GM19023 (cell line): Measurements from ENCODE around the gene CFAP70.

Experiments used
- ATAC-seq: cut with Tn5 transposase; IDR thresholded peaks from one replicate; pipeline ENCODE4 v1.9.1; 2021; ENCODE audit warnings: mild to moderate bottlenecking, moderate library complexity; ENCODE audit not compliant: unreplicated experiment

CFAP70 gene

DNA sequence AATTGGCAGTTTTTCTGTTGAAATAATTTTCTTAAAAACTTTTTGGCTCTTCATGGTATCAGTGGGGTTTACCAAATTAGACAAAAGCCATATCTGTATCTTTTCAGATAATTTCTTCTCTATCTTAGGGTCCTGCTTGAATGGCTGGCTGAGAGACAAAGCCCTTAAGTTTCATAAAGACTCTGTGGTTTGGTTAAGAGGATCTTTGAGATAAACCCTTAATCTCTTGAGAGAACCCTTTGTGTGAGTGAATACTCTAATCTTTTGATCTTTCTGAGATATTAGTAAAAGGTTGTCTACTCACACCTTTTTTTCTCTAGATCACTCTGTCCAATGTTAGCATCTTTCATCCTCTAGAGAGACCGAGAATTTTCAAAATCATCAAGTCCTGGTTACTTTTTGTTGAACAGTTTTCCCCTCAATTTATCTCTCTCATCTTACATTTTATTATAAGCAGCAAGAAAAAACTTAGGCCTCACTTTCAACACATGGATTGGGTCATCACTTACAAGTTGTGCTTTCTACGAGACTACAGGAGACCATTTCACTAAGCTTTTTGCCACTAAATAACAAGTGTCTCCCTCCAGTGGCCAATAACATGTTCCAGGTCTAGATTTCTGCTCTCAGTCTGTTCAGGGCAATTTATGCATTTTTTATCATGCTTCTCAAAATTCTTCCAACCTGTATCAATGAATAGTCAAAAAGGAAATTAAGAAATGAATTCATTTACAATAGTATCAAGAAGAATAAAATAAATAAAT is 140.1 kb downstream of the CFAP70 start:
- no peak for ATAC-seq

DNA sequence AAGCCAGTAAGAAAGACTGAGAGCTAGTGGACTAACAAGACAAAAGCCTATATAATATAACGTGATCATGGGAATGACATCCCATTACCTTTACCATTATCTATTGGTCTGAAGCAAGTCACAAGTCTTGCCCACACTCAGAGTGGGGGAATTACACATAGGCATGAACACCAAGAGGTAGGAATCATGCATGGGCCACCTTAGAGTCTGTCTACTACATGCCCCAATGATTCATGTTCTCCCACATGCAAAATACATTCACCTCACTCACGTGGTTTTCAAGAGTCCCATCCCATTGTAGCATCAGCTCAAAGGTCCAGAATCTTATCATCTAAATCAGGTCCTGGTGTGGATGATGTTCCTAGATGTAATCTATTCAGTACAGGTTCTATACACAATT is 141.0 kb downstream of the CFAP70 start:
- no peak for ATAC-seq

GRCh38 chr10:73215749-73216148 is 142.9 kb downstream of the CFAP70 start:
- no peak for ATAC-seq

DNA sequence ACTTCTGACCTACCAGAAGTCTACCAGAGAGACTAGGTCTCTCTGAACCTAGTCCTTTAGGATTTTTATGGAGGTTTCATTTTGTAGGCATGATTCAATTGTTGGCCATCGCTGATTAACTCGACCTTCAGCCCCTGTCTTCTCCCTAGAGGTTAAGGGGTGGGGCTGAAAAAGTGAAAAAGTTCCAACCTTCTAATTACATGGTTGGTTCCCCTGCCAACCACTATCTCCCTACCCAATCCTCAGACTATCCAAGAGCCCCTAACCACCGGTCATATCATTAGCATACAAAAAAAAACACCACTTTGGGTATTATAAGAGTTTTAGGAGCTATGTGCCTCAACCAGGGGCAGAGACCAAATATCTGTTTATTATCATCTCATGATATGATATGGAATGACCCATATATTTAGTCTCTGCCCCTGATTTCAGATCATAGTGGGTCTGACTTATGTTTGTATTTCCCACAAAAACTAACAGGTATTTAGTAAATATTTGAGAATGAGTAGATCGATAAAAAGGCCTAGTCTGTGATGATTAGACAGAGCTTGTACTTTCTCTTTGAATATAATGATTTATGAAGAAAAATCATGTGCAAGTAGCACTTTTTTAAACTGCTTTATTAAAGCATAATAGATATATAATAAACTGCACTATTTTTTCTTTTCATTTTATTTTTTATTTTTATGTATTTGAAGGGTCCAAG is 147.4 kb downstream of the CFAP70 start:
- no peak for ATAC-seq

GRCh38 chr10:73210395-73211105 is 148.1 kb downstream of the CFAP70 start:
- no peak for ATAC-seq

DNA sequence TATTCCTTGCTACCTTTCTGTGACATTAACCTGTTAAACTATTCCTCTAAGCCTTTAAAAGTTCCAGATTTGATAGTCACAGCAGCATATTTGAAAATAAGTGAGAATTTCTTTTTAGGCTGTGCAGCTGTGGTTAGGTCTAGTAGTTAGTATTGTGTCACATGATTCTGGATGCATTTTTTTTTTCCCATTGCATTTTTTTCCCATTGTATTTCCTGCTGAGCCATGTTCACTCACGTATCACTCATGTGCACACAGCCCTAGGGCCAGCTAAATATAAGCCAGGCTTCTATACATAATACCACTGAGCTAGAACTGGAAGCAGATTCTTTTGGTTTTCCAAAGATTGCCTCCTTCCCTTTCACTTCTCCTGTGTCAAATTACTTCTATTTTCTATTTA is 149.0 kb downstream of the CFAP70 start:
- ATAC-seq, result no peak

DNA sequence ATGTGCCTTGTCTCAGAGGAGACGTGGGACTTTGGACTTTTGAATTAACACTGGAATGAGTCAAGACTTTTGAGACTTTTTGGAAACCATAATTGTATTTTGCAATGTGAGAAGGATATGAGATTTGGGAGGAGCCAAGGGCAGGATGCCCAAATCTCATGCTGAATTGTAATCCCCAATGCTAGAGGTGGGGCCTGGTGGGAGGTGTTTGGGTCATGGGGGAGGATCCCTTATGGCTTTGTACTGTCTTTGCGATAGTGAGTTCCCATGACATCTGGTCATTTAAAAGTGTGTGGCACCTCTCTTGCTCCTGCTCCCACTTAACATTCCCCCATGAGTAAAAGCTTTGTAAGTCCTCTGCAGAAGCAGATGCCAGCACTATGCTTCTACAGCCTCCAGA is 150.8 kb downstream of the CFAP70 start:
- ATAC-seq, result no peak

DNA sequence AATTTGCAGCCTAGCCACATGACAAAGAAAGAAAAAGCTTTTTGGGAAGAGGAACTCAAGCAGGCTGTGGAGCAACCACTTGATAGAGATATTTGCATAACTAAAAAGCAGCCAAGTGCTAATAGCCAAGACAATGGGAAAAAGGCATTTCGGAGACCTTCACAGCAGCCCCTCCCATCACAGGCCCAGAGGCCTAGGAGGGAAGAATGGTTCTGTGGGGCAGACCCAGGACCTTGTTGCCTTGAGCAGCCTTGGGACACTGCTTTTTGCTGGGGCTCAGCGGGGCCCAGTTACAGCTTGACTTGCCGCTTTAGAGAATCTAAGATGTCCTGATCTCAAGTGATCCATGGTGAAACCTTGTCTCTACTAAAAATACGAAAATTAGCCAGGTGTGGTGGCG is 152.3 kb downstream of the CFAP70 start:
- ATAC-seq, result no peak

- no peak for ATAC-seq
Observed at GRCh38 chr10:73205890-73206289, 152.8 kb downstream of the CFAP70 start.

- no peak for ATAC-seq
Observed at GRCh38 chr10:73205081-73205480, 153.6 kb downstream of the CFAP70 start.
